ENCODE measurements around the gene QSOX2. TPM values are rescaled to one million over a fixed set of nuclear protein-coding genes. Genes with fewer than 3 reads are reported as not detected.

Gene QSOX2
- total and polyA plus RNA-seq, 4 donors: 0.79 to 12.7 (median 4.3) TPM

GRCh38 chr9:136212345-136212950 is 33.2 kb downstream of the QSOX2 start:
- Histone ChIP-seq H3K27ac (ENCODE audit: low read depth in 1 of 2, low read length in 2 of 2) (no peak overlapping the region), H3K9me3 (ENCODE audit: control insufficient read depth in 4 of 4, low read length in 3 of 4) (peaks cover 0 to 4% (median 0%) of the 10 kb centered on the region in 4 donors), H3K36me3 (ENCODE audit: control insufficient read depth in 4 of 4, insufficient read depth in 3 of 4, low read depth in 1 of 4, low read length in 3 of 4) (peaks cover 5 to 45% (median 18%) of the 10 kb centered on the region in 4 donors), H3K4me1 (ENCODE audit: control insufficient read depth in 4 of 4, insufficient read depth in 4 of 4, low read length in 3 of 4) (peaks cover 0 to 4% (median 1%) of the 10 kb centered on the region in 4 donors), H3K9ac (ENCODE audit: low read depth in 1 of 2, low read length in 2 of 2) (no peak overlapping the region), H3K27me3 (ENCODE audit: control insufficient read depth in 4 of 4, insufficient read depth in 4 of 4, low read length in 3 of 4) (no peaks in the 10 kb centered on the region), H3K4me3 (ENCODE audit: low read depth in 1 of 3, low read length in 3 of 3) (no peak overlapping the region)
- no peak for TF ChIP-seq RAD21 (IDR thresholded peaks at IDR 0.05)
- no peak for TF ChIP-seq CTCF (IDR thresholded peaks at IDR 0.05; ENCODE audit: low read depth, low read length, missing input control)
- TF ChIP-seq FOXA1 (IDR thresholded peaks at IDR 0.05): no peak
- no peak for TF ChIP-seq MAX (IDR thresholded peaks at IDR 0.05)
- no peak for TF ChIP-seq YY1 (IDR thresholded peaks at IDR 0.05)
- TF ChIP-seq EGR1 (IDR thresholded peaks at IDR 0.05; ENCODE audit: low read depth in 2 of 2): no peak
- WGBS: 97% methylated on average over 28 of the region's 28 CpGs
- no peak for DNase-seq (ENCODE audit: low spot score)

GRCh38 chr9:136211441-136212344 is 33.9 kb downstream of the QSOX2 start:
- DNase-seq (ENCODE audit: low spot score): no peak
- Histone ChIP-seq H3K27ac (ENCODE audit: low read depth in 1 of 2, low read length in 2 of 2) (no peak overlapping the region), H3K9ac (ENCODE audit: low read depth in 1 of 2, low read length in 2 of 2) (no peak overlapping the region), H3K36me3 (ENCODE audit: control insufficient read depth in 4 of 4, insufficient read depth in 3 of 4, low read depth in 1 of 4, low read length in 3 of 4) (peaks cover 5 to 45% (median 18%) of the 10 kb centered on the region in 4 donors), H3K9me3 (ENCODE audit: control insufficient read depth in 4 of 4, low read length in 3 of 4) (peaks cover 0 to 4% (median 0%) of the 10 kb centered on the region in 4 donors), H3K4me3 (ENCODE audit: low read depth in 1 of 3, low read length in 3 of 3) (no peak overlapping the region), H3K27me3 (ENCODE audit: control insufficient read depth in 4 of 4, insufficient read depth in 4 of 4, low read length in 3 of 4) (no peaks in the 10 kb centered on the region), H3K4me1 (ENCODE audit: control insufficient read depth in 4 of 4, insufficient read depth in 4 of 4, low read length in 3 of 4) (peaks cover 0 to 10% (median 2%) of the 10 kb centered on the region in 4 donors)
- TF ChIP-seq REST (IDR thresholded peaks at IDR 0.05): no peak
- no peak for TF ChIP-seq YY1 (IDR thresholded peaks at IDR 0.05)
- TF ChIP-seq NR2F2 (IDR thresholded peaks at IDR 0.05): no peak
- TF ChIP-seq EGR1 (IDR thresholded peaks at IDR 0.05; ENCODE audit: low read depth in 2 of 2): no peak
- TF ChIP-seq MAX (IDR thresholded peaks at IDR 0.05): no peak
- no peak for TF ChIP-seq JUND (IDR thresholded peaks at IDR 0.05)
- no peak for TF ChIP-seq RXRA (IDR thresholded peaks at IDR 0.05)
- TF ChIP-seq FOXA1 (IDR thresholded peaks at IDR 0.05): no peak
- no peak for TF ChIP-seq SP1 (IDR thresholded peaks at IDR 0.05)
- no peak for TF ChIP-seq TAF1 (conservative IDR thresholded peaks at IDR 0.05)
- no peak for TF ChIP-seq GABPA (IDR thresholded peaks at IDR 0.05 in 1 of 2, conservative IDR thresholded peaks at IDR 0.05 in 1 of 2)
- TF ChIP-seq ATF3 (IDR thresholded peaks at IDR 0.05): no peak
- TF ChIP-seq CTCF (IDR thresholded peaks at IDR 0.05; ENCODE audit: low read depth, low read length, missing input control): no peak
- no peak for TF ChIP-seq HNF4G (IDR thresholded peaks at IDR 0.05)
- TF ChIP-seq HNF4A (conservative IDR thresholded peaks at IDR 0.05): no peak
- no peak for TF ChIP-seq RAD21 (IDR thresholded peaks at IDR 0.05)
- TF ChIP-seq ZBTB33 (IDR thresholded peaks at IDR 0.05): no peak
- no peak for TF ChIP-seq FOXA2 (IDR thresholded peaks at IDR 0.05)
- WGBS: 95% methylated on average over 35 of the region's 35 CpGs

Data from liver (tissue), 9 donors.